WTC11 (cell line): ENCODE results near the gene EGFR. TPM values are rescaled to one million over a fixed set of nuclear protein-coding genes. Genes with fewer than 3 reads are reported as not detected.

Experiments used
- ATAC-seq: fragments of 200-7000 bp; cut with Tn5 transposase; 2 replicates; pipeline ENCODE4 v1.10.0; 2021; ENCODE audit warnings: mild to moderate bottlenecking, moderate library complexity
- CTCF ChIA-PET: fragments of 300-600 bp; sonication (Branson Sonifier 250); formaldehyde crosslinking; loops from one replicate; lab custom pipeline; 2021; ENCODE audit warnings: antibody characterized with exemption; lab: Charles Lee
- POLR2A ChIA-PET: fragments of 350-600 bp; sonication (Branson Sonifier 250); formaldehyde crosslinking; loops from one replicate; lab custom pipeline; 2021; ENCODE audit warnings: antibody characterized with exemption; lab: Charles Lee
- DNase-seq: peaks from one replicate; pipeline ENCODE4 v3.0.0; 2021; ENCODE audit warnings: low spot score
- H3K27ac Mint-ChIP-seq: 2 replicates; pipeline ENCODE4 v1.8.0; 2021; ENCODE audit warnings: mixed read lengths
- H3K27me3 Mint-ChIP-seq: 2 replicates; pipeline ENCODE4 v1.8.0; 2021; ENCODE audit warnings: low read depth, mild to moderate bottlenecking, moderate library complexity, mixed read lengths
- H3K36me3 Mint-ChIP-seq: 2 replicates; pipeline ENCODE4 v1.8.0; 2021; ENCODE audit warnings: mixed read lengths
- H3K4me1 Mint-ChIP-seq: 2 replicates; pipeline ENCODE4 v1.8.0; 2022; ENCODE audit warnings: mixed read lengths
- H3K4me3 Mint-ChIP-seq: 2 replicates; pipeline ENCODE4 v1.8.0; 2021; ENCODE audit warnings: mild to moderate bottlenecking, moderate library complexity, mixed read lengths
- H3K9me3 Mint-ChIP-seq: 2 replicates; pipeline ENCODE4 v1.8.0; 2021; ENCODE audit warnings: mixed read lengths
- CBFB ChIP-seq: sonication (generic); formaldehyde crosslinking; IDR thresholded peaks from 2 replicates; pipeline ENCODE4 v1.8.1; 2022; ENCODE audit warnings: mild to moderate bottlenecking, low read depth, missing genetic modification reagents
- CREB1 ChIP-seq: sonication (generic); formaldehyde crosslinking; IDR thresholded peaks from 2 replicates; pipeline ENCODE4 v1.8.0; 2023; ENCODE audit warnings: mild to moderate bottlenecking, missing genetic modification reagents
- ESRRA ChIP-seq: sonication (generic); formaldehyde crosslinking; IDR thresholded peaks from 2 replicates; pipeline ENCODE4 v1.8.1; 2022; ENCODE audit warnings: mild to moderate bottlenecking, missing genetic modification reagents, borderline replicate concordance
- HMGA2 ChIP-seq: fragments of 250-450 bp; sonication (Bioruptor Pico); IDR thresholded peaks from 2 replicates; pipeline ENCODE4 v1.4.0; 2021; ENCODE audit warnings: mild to moderate bottlenecking, moderate library complexity
- IRF2 ChIP-seq: sonication (generic); formaldehyde crosslinking; IDR thresholded peaks from 2 replicates; pipeline ENCODE4 v1.8.0; 2022; ENCODE audit warnings: low read depth, missing genetic modification reagents, borderline replicate concordance
- RELA ChIP-seq: sonication (generic); formaldehyde crosslinking; IDR thresholded peaks from 2 replicates; pipeline ENCODE4 v1.8.1; 2022; ENCODE audit warnings: missing genetic modification reagents, mild to moderate bottlenecking, borderline replicate concordance
- SP1 ChIP-seq: sonication (generic); formaldehyde crosslinking; conservative IDR thresholded peaks from 2 replicates; pipeline ENCODE4 v1.8.1; 2022; ENCODE audit warnings: missing genetic modification reagents
- TEAD1 ChIP-seq: sonication (generic); formaldehyde crosslinking; IDR thresholded peaks from 2 replicates; pipeline ENCODE4 v1.8.0; 2022; ENCODE audit warnings: mild to moderate bottlenecking, missing genetic modification reagents
- ZNF219 ChIP-seq: sonication (generic); formaldehyde crosslinking; IDR thresholded peaks from 2 replicates; pipeline ENCODE4 v1.8.0; 2023; ENCODE audit warnings: missing genetic modification reagents, mild to moderate bottlenecking, borderline replicate concordance
- total RNA-seq: library from RNA; stranded (reverse); gene quantifications from 3 replicates; pipeline ENCODE4 v1.2.3, GENCODE V29; 2021
- TF ChIP-seq, protein P1 (sequence below): sonication (generic); formaldehyde crosslinking; IDR thresholded peaks from 2 replicates; pipeline ENCODE4 v1.8.1; 2023; ENCODE audit warnings: mild to moderate bottlenecking, missing genetic modification reagents, moderate library complexity
- TF ChIP-seq, protein P2 (sequence below): sonication (generic); formaldehyde crosslinking; IDR thresholded peaks from 2 replicates; pipeline ENCODE4 v1.8.1; 2022; ENCODE audit warnings: low read depth, mild to moderate bottlenecking, moderate library complexity, missing genetic modification reagents, borderline replicate concordance
- TF ChIP-seq, protein P3 (sequence below): fragments of 250-450 bp; sonication (Bioruptor Pico); IDR thresholded peaks from 2 replicates; pipeline ENCODE4 v1.9.0; 2021; ENCODE audit warnings: mild to moderate bottlenecking
- TF ChIP-seq, protein P4 (sequence below): sonication (generic); formaldehyde crosslinking; IDR thresholded peaks from 2 replicates; pipeline ENCODE4 v1.8.0; 2022; ENCODE audit warnings: mild to moderate bottlenecking, missing genetic modification reagents
- TF ChIP-seq, protein P5 (sequence below): sonication (generic); formaldehyde crosslinking; IDR thresholded peaks from 2 replicates; pipeline ENCODE4 v1.8.0; 2022; ENCODE audit warnings: mild to moderate bottlenecking, missing genetic modification reagents
- TF ChIP-seq, protein P6 (sequence below): sonication (generic); formaldehyde crosslinking; IDR thresholded peaks from 2 replicates; pipeline ENCODE4 v1.8.0; 2023; ENCODE audit warnings: missing genetic modification reagents

EGFR gene
- total RNA-seq, 1 experiment from 2014 or later: 5.9 TPM

DNA sequence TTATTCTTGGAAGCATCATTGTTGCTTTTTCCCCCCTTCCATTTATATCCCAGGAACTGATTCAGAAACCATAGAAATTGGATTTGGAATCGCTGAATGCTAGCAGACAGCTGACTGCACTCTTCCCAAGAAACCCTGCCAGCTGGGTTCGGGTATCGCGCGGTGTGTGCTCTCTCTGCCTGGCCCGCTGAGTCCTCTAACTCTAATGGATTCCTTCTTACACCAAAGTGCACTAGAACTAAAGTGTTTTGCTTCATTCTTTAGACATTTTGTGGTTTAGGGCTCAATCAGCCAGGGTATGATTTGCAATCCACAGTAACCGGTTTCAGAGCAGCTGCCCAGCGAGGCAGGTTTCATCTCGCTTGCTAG, 92.2 kb downstream of the EGFR start:
- no peak for ATAC-seq
- CTCF ChIA-PET: interaction anchor here (0.9 to 2.1 kb wide), 3 partner anchors 14 to 160 kb away, joined by 3 to 11 read pairs (median 4); no protein-coding TSS in a partner anchor
- H3K4me1 Mint-ChIP-seq: peaks cover 37% of the 10 kb centered on the region
- TF ChIP-seq, protein P1, sequence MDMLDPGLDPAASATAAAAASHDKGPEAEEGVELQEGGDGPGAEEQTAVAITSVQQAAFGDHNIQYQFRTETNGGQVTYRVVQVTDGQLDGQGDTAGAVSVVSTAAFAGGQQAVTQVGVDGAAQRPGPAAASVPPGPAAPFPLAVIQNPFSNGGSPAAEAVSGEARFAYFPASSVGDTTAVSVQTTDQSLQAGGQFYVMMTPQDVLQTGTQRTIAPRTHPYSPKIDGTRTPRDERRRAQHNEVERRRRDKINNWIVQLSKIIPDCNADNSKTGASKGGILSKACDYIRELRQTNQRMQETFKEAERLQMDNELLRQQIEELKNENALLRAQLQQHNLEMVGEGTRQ (CRISPR knock-in tag): no peak
- TF ChIP-seq ESRRA: no peak
- TF ChIP-seq, protein P2, sequence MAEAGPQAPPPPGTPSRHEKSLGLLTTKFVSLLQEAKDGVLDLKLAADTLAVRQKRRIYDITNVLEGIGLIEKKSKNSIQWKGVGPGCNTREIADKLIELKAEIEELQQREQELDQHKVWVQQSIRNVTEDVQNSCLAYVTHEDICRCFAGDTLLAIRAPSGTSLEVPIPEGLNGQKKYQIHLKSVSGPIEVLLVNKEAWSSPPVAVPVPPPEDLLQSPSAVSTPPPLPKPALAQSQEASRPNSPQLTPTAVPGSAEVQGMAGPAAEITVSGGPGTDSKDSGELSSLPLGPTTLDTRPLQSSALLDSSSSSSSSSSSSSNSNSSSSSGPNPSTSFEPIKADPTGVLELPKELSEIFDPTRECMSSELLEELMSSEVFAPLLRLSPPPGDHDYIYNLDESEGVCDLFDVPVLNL: no peak
- TF ChIP-seq, protein P3, sequence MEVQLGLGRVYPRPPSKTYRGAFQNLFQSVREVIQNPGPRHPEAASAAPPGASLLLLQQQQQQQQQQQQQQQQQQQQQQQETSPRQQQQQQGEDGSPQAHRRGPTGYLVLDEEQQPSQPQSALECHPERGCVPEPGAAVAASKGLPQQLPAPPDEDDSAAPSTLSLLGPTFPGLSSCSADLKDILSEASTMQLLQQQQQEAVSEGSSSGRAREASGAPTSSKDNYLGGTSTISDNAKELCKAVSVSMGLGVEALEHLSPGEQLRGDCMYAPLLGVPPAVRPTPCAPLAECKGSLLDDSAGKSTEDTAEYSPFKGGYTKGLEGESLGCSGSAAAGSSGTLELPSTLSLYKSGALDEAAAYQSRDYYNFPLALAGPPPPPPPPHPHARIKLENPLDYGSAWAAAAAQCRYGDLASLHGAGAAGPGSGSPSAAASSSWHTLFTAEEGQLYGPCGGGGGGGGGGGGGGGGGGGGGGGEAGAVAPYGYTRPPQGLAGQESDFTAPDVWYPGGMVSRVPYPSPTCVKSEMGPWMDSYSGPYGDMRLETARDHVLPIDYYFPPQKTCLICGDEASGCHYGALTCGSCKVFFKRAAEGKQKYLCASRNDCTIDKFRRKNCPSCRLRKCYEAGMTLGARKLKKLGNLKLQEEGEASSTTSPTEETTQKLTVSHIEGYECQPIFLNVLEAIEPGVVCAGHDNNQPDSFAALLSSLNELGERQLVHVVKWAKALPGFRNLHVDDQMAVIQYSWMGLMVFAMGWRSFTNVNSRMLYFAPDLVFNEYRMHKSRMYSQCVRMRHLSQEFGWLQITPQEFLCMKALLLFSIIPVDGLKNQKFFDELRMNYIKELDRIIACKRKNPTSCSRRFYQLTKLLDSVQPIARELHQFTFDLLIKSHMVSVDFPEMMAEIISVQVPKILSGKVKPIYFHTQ (CRISPR knock-in tag): no peak
- TF ChIP-seq SP1 (CRISPR knock-in tag): no peak
- TF ChIP-seq, protein P4, sequence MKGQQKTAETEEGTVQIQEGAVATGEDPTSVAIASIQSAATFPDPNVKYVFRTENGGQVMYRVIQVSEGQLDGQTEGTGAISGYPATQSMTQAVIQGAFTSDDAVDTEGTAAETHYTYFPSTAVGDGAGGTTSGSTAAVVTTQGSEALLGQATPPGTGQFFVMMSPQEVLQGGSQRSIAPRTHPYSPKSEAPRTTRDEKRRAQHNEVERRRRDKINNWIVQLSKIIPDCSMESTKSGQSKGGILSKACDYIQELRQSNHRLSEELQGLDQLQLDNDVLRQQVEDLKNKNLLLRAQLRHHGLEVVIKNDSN: no peak
- no peak for TF ChIP-seq CBFB (CRISPR knock-in tag)
- no peak for TF ChIP-seq HMGA2 (CRISPR knock-in tag)
- TF ChIP-seq ZNF219 (CRISPR knock-in tag): no peak
- TF ChIP-seq, protein P5, sequence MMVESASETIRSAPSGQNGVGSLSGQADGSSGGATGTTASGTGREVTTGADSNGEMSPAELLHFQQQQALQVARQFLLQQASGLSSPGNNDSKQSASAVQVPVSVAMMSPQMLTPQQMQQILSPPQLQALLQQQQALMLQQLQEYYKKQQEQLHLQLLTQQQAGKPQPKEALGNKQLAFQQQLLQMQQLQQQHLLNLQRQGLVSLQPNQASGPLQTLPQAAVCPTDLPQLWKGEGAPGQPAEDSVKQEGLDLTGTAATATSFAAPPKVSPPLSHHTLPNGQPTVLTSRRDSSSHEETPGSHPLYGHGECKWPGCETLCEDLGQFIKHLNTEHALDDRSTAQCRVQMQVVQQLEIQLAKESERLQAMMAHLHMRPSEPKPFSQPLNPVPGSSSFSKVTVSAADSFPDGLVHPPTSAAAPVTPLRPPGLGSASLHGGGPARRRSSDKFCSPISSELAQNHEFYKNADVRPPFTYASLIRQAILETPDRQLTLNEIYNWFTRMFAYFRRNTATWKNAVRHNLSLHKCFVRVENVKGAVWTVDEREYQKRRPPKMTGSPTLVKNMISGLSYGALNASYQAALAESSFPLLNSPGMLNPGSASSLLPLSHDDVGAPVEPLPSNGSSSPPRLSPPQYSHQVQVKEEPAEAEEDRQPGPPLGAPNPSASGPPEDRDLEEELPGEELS (CRISPR knock-in tag): no peak
- no peak for TF ChIP-seq TEAD1 (CRISPR knock-in tag)
- TF ChIP-seq IRF2: no peak
- no peak for TF ChIP-seq RELA (CRISPR knock-in tag)
- TF ChIP-seq CREB1 (CRISPR knock-in tag): no peak
- TF ChIP-seq, all 79 proteins: peak for 0
- DNase-seq: no peak
- Mint-ChIP-seq H3K9me3 (no peaks in the 10 kb centered on the region), H3K36me3 (no peaks in the 10 kb centered on the region), H3K27ac (no peak overlapping the region), H3K27me3 (no peaks in the 10 kb centered on the region), H3K4me3 (no peak overlapping the region)
- POLR2A ChIA-PET: no interaction called here

DNA sequence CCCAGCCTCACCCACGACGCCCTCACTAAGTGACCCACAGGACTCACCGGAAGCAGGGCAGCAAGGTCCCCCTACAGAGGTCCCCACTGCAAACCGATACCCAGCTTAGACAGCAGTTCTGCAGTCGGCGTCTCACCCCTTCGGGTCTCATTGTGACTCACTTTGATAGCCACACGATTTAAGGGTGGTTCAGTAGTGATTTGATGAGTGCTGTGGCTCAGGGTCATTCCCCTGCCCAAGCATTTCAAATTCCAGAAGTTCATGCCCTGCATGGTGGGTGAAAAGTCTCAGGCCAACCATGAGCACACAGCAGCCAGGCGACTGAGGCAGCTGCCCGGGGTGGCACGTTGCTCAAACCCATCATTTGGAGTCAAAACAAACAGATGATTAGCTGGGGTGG, 93.2 kb downstream of the EGFR start:
- no peaks in the 10 kb centered on the region for H3K36me3 Mint-ChIP-seq
- ATAC-seq (no peak), DNase-seq (no peak)
- H3K4me1 Mint-ChIP-seq: peaks cover 39% of the 10 kb centered on the region
- ChIA-PET POLR2A (no interaction called here), CTCF (no interaction called here)
- no peaks in the 10 kb centered on the region for H3K9me3 Mint-ChIP-seq
- H3K27ac Mint-ChIP-seq: no peak overlapping the region
- TF ChIP-seq, protein P6, sequence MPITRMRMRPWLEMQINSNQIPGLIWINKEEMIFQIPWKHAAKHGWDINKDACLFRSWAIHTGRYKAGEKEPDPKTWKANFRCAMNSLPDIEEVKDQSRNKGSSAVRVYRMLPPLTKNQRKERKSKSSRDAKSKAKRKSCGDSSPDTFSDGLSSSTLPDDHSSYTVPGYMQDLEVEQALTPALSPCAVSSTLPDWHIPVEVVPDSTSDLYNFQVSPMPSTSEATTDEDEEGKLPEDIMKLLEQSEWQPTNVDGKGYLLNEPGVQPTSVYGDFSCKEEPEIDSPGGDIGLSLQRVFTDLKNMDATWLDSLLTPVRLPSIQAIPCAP (CRISPR knock-in tag): no peak
- no peak overlapping the region for H3K4me3 Mint-ChIP-seq
- H3K27me3 Mint-ChIP-seq: no peaks in the 10 kb centered on the region
